ENCODE results near the gene ROR1. TPM values are rescaled to one million over a fixed set of nuclear protein-coding genes. Genes with fewer than 3 reads are reported as not detected.

ROR1 gene
- total and polyA plus RNA-seq, 8 donors, result 1.4 to 37.3 (median 14.6) TPM

DNA sequence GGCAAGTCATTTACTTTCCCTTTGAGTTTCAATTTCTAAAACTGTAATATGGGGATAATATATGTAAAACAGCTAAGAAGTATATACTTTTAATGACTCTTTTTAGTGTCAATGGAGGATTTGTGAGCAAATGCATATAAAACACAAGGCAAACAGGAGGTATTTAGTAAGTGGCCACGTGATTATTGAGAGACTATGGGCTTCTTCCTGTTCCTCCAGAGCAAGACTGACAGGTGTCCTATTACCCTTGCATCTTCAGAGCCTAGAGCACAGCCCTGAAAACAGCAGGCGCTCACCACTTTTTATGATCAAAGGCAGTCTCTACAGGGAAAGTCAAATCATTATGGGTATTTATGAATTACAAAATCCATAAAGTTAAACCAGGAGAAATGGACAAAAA is 941 bp upstream of the ROR1 start:
- Histone ChIP-seq H3K27me3 (peaks cover 0 to 21% (median 5%) of the 10 kb centered on the region in 3 donors), H3K9me3 (no peaks in the 10 kb centered on the region), H3K4me1 (peaks cover 16 to 50% (median 30%) of the 10 kb centered on the region in 4 donors), H3K4me3 (no peak overlapping the region), H3K27ac (no peak overlapping the region), H3K36me3 (no peaks in the 10 kb centered on the region)
- intact Hi-C loops (cut with DNase I; ENCODE audit: low total_unique reads), result no loop called here
- no peak for DNase-seq
- TF ChIP-seq POLR2AphosphoS5 (IDR thresholded peaks at IDR 0.05) (no peak), POLR2A (IDR thresholded peaks at IDR 0.05) (no peak), EP300 (IDR thresholded peaks at IDR 0.05) (no peak)
- TF ChIP-seq, protein P1, sequence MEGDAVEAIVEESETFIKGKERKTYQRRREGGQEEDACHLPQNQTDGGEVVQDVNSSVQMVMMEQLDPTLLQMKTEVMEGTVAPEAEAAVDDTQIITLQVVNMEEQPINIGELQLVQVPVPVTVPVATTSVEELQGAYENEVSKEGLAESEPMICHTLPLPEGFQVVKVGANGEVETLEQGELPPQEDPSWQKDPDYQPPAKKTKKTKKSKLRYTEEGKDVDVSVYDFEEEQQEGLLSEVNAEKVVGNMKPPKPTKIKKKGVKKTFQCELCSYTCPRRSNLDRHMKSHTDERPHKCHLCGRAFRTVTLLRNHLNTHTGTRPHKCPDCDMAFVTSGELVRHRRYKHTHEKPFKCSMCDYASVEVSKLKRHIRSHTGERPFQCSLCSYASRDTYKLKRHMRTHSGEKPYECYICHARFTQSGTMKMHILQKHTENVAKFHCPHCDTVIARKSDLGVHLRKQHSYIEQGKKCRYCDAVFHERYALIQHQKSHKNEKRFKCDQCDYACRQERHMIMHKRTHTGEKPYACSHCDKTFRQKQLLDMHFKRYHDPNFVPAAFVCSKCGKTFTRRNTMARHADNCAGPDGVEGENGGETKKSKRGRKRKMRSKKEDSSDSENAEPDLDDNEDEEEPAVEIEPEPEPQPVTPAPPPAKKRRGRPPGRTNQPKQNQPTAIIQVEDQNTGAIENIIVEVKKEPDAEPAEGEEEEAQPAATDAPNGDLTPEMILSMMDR (IDR thresholded peaks at IDR 0.05), result no peak
- 56 to 62% (median 58%) methylated on average over 2 of the region's 2 CpGs for WGBS, 5 donors

DNA sequence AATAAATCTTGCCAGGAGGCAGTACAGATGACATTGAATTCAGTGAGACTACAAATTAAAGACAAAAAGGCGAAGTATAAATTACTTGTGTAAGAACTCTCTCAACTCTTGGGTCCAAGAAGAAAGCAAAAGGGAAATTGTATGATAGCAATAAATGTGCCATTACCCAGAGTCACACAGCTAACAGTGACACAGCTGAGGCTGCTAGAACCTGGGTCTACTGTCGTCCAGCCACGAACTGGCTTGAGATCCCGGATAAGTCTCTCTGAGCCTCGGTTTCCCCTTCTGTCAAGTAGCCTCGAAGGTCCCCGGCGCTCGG is 362 bp upstream of the ROR1 start:
- no peaks in the 10 kb centered on the region for H3K36me3 ChIP-seq
- DNase-seq, result no peak
- peak overlapping the region; percentile 81 to 94 (median 92) for H3K27ac ChIP-seq
- H3K9me3 ChIP-seq, result no peaks in the 10 kb centered on the region
- peaks cover 0 to 21% (median 5%) of the 10 kb centered on the region in 3 donors for H3K27me3 ChIP-seq
- peak overlapping the region; percentile 74 to 88 (median 80) for H3K4me3 ChIP-seq
- intact Hi-C loops (cut with DNase I; ENCODE audit: low total_unique reads), result no loop called here
- peaks cover 18 to 56% (median 34%) of the 10 kb centered on the region in 4 donors for H3K4me1 ChIP-seq
- 4 to 7% (median 5%) methylated on average over 9 of the region's 9 CpGs for WGBS, 5 donors
- TF ChIP-seq, protein P1 (IDR thresholded peaks at IDR 0.05), result no peak
- TF ChIP-seq POLR2AphosphoS5 (IDR thresholded peaks at IDR 0.05), result no peak
- no peak for TF ChIP-seq POLR2A (IDR thresholded peaks at IDR 0.05)
- no peak for TF ChIP-seq EP300 (IDR thresholded peaks at IDR 0.05)

DNA sequence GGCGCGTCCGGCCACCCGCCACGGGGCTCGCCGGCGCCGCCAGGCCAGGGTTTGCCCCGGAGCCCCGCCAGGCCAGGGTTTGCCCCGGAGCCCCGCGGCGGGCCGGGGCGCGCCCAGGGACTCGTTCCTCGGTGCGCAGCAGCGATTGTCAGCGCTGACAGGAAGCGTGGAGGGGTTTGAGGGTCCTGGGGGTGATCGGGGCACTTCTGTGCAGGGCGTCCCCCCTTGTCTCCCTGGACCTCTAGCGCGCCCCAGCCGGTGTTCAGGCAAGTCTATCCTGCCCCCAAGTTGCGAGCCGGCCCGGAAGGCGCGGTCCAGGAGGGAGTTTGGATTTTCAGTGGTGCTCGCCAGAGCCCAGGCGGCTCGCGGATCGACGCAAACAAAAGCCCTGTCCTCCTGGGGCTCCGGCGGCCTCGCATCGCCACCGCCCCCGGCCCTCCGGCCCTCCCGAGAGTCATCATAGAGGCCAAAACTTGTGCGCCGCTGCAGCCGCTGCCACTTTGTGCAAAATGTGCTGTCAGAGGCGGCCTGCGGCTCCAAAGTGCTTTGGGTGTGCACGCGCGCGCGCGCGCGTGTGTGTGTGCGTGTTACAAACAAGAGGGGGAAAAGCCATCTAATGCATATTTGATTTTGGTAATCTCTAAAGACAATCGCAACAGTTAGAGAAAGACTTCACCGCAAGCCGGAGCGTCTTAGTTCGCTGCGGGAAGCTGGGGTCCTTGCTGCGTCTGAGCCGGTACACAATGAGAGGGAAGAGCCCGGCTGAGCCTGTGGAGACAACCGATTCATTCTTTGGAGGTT is 1.0 kb downstream of the ROR1 start:
- Histone ChIP-seq H3K9me3 (no peaks in the 10 kb centered on the region), H3K27ac (peak overlapping the region; percentile 89 to 95 (median 92)), H3K4me1 (peaks cover 31 to 69% (median 47%) of the 10 kb centered on the region in 4 donors), H3K27me3 (peaks cover 0 to 21% (median 5%) of the 10 kb centered on the region in 3 donors), H3K36me3 (no peaks in the 10 kb centered on the region), H3K4me3 (peak overlapping the region; percentile 74 to 88 (median 80))
- WGBS, 5 donors, result 0 to 2% (median 1%) methylated on average over 35 to 72 of the region's 72 CpGs
- intact Hi-C loops (cut with DNase I; ENCODE audit: low total_unique reads), result no loop called here
- no peak for TF ChIP-seq EP300 (IDR thresholded peaks at IDR 0.05)
- TF ChIP-seq, protein P1 (IDR thresholded peaks at IDR 0.05), result no peak
- no peak for TF ChIP-seq POLR2A (IDR thresholded peaks at IDR 0.05)
- TF ChIP-seq POLR2AphosphoS5 (IDR thresholded peaks at IDR 0.05), result no peak
- peak; percentile 46 to 81 for DNase-seq

DNA sequence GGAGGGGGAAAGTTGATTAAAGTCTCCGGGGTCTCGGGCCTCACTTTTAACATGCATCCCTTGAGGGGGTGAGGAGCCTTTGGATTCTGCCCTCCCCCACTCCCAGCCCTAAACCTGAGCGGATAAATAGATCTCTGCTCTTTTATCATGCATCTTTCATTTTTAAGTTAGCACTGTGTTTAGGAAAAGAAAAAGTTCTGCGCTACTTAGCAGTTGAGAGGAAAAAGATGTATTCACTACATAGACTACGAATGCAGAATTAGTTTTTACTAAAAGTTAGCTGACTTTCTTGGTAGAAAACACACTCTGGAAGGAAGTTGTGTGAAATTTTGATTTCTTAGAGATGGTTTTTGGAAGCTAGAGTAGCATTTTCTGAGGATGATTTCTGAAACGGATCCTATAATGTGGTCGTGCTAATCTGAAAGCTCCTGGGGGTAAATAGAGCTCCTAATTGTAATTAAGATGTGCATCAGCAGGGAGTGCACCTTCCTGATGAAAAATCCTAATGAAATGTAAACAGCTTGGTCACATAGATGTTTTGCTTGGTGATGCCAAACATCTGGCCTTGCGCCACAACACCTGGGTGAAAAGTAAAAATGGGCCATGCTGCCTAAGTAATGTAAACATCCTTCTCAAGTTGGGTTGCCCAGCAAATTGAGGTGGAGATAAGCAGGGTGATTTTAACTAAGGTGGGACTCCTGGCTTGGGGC is 1.8 kb downstream of the ROR1 start:
- Histone ChIP-seq H3K9me3 (no peaks in the 10 kb centered on the region), H3K36me3 (no peaks in the 10 kb centered on the region), H3K4me3 (peak overlapping the region; percentile 74 to 88 (median 80)), H3K4me1 (peaks cover 32 to 77% (median 53%) of the 10 kb centered on the region in 4 donors), H3K27me3 (peaks cover 0 to 21% (median 5%) of the 10 kb centered on the region in 3 donors), H3K27ac (peak overlapping the region; percentile 89 to 95 (median 92))
- intact Hi-C loops (cut with DNase I; ENCODE audit: low total_unique reads), result no loop called here
- 17 to 29% (median 19%) methylated on average over 8 of the region's 8 CpGs for WGBS, 5 donors
- peak; percentile 49 to 52 for DNase-seq
- no peak for TF ChIP-seq EP300 (IDR thresholded peaks at IDR 0.05)
